ENCODE measurements around the gene SCAMP2. TPM values are rescaled to one million over a fixed set of nuclear protein-coding genes. Genes with fewer than 3 reads are reported as not detected.
"Not testable (repeated sequence)": the region's sequence is repeated elsewhere in the genome, so short reads cannot be mapped to it uniquely, and the experiment has no call there.

Gene SCAMP2
- polyA plus RNA-seq, 12 donors: 50.4 to 76.1 (median 60.3) TPM; not detected in 1

DNA sequence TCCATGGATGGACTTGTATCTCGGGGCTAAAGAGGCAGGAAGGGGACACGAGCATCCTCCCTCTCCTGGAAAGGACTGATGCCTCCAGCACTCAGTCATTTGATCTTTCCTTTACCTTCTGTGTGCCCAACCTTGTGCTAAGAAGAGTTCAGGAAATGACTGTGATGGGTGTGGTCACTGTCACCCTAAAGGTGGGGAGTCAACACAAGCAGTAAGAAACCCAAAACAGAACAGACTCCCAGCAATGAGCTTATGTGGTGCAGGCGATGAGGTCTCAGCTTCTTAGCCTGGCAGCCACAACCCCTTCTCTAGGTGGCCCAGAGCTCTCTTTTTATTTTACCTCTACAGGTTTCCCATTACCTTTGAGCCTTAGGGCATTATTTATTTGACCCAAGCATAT, 20.5 kb upstream of the SCAMP2 start:
- DNase-seq: no peak

DNA sequence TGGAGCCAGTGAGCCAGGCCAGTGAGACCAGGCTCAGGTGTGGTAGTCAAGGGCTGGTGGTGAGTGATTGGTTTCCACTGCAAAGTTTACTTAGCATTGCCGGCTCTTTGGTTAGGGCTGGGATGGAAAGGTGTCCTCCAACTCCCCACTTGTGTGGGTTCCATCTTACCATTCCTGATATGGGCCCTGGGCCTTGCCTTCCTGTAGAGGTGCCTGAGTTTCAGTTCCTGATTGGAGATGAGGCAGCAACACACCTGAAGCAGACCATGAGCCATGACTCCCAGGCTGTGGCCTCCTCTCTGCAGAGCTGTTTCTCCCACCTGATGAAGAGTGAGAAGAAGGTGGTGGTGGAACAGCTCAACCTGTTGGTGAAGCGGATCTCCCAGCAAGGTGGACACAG, 19.8 kb upstream of the SCAMP2 start:
- DNase-seq: no peak

DNA sequence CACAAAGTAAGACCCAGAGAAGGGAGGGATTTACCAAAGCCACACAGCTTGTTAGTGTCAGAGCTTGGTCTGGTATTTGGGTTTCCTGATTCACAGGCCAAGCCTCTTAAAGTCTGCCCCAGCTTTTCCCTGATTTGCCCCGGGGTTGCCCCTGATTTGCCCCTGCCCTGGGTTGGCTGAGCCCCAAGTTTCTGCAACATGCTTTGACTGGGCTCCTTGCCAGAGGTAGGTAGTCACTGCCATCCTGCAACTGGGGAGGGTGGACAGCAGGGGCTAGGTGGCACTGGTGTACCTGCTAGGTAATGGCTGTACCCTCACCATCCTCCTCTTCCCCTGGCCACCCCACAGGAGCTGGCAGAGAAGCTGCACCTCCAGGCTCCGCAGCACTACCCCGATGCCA, 19.1 kb upstream of the SCAMP2 start:
- no peak for DNase-seq

DNA sequence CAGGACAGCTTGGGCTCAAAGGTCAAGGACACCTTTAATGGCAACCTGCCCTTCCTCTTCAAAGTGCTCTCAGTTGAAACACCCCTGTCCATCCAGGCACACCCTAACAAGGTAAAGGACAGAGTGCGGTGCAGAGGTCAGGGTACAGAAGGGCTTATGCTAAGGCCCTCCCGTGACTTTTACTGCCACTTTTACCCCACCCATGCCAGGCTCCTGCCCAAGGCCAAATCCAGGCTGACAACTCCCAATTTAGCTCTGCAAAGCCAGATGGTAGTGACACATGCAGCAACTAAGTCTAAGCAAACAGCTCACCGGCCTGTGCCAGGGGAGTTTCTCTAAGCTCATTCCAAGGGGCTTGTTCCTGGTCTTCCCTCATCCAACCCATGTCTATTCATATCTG, 18.3 kb upstream of the SCAMP2 start:
- no peak for DNase-seq

- DNase-seq: no peak
These were observed 17.4 kb upstream of the SCAMP2 start for GRCh38 chr15:74890665-74890960.

DNA sequence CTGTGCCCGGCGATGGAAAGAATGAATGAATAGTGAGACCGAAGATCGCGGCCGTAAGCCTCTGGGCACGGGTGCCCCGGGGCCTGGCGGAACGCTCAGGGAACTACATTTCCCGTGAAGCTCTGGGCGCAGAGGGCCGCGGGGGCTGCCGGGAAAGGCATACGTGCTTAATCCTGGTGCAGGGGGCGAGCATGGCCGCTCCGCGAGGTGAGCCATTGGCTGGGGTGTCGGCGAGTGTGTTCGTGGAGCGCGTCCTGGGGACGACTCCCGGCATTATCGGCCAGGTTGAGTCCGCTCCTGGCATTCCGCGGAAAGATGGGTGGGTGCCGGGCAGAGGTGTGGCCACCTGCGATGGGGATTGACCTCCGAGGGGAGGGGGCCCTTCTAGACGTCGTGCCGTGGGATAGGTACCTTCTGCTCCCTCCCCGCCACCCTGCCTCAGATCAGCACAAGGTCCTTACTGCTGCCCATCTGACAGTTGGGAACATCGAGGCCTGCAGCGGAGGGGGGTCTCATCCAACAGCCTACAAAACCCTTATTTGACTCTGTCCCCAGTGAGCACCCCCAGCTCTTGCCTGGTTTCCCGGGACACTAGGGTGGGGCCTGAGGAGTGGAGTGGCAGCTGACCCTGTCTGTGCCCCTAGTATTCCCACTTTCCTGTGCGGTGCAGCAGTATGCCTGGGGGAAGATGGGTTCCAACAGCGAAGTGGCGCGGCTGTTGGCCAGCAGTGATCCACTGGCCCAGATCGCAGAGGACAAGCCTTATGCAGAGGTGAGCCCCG, 16.9 kb upstream of the SCAMP2 start, which contains the start of gene MPI:
MPI (plus strand) TSS at position 160 of the 782 bp plus-strand sequence; CDS start at position 192, 32 bp downstream.
- DNase-seq: peak; percentile 89

DNA sequence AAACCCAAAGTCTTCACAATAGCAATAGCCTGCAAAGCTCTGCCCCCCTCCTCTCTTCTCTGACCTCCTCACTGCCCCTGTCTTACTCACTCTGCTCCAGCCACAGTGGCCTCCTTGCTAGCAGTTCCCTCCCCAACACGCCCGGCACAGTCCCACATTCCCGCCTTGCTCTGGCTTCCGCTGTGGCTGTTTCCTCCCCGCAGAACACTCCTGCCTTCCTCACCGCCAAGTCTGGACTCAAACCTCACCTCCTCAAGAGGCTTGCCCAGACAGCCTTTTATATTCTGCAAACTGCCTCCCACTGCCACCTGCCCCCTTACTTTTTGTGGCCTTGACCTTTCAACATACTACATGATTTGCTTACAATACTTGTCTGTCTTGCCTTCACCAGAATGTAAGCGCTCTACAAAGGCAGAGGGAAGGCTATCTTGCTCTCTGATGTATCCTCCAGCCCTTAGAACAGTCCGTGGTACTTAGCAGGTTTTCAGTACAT, 16.3 kb upstream of the SCAMP2 start:
- peak; percentile 58 for DNase-seq

GRCh38 chr15:74888716-74889115, 15.6 kb upstream of the SCAMP2 start:
- DNase-seq: no peak

GRCh38 chr15:74887537-74888193, 14.5 kb upstream of the SCAMP2 start:
- DNase-seq: not testable (repeated sequence)

GRCh38 chr15:74885461-74885860, 12.3 kb upstream of the SCAMP2 start:
- DNase-seq: no peak

DNA sequence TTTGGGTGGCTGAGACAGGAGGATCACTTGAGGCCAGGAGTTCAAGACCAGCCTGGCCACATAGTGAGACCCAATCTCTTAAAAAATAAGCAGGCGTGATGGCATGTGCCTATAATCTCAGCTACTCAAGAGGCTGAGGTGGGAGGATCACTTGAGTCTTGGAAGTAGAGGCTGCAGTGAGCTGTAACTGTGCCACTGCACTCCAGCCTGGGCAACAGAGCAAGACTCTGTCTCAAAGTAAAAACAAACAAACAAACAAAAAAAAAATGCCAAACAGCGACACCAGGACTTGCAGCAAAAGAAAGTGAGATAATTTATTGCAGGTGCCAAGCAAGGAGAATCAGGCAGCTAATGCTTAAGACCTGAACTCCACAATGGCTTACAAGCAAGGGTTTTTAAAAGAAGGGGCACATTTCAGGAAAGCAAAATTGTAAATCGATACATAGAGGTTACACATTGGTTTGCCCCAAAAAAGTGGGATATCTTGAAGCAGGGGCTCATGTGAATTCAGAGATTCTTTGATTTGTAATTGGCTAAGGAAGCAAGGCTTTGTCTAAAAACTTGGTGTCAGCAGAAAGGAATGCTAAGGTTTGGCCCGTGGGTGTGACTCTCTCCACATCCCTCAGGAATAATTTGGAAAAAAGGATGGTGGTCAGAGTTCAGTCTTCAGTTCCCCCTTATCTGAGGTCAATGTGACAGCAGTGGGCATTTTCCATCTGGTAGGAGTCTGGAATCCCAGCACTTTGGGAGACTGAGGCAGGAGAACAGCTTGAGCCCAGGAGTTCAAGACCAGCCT, 11.5 kb upstream of the SCAMP2 start:
- DNase-seq: no peak

GRCh38 chr15:74882528-74882927, 9.4 kb upstream of the SCAMP2 start:
- DNase-seq: no peak

DNA sequence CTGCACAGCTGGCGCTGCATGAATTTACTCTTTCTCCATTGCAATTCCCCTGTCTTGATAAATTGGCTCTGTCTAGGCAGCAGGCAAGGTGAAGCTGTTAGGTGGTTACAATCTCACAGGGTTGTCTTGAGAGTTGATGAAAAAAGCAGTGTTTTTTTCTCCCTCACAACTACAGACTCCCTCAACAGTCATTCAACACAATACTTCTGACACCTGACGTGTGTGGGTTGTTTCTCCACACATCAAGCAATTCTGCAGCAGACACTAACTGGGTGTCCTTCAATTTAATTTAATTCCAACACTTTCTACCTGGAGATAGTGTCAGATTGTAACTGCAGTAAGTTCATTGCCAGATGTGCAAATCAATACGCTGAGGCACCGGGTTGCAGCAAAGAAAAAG, 5.1 kb upstream of the SCAMP2 start:
- DNase-seq: no peak

GRCh38 chr15:74873756-74874424, 725 bp upstream of the SCAMP2 start:
- DNase-seq: no peak

DNA sequence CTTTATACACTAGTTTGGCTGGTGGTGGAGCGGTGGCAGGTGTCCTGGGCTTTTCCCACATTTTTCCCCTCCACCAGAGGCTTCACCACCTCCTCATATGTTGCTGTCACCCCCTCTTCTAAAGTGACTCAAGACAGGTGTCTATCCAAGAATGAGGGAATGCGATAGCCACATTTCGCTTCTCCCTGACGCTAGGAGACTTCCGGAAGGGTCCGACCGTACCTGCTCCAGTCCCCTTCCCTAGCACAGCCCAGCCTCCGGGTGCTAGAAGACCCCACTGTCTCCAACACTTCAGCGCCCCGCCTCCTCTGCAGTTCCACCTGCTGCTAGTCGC, 496 bp downstream of the SCAMP2 start:
- DNase-seq: no peak

GRCh38 chr15:74870436-74871215, 2.5 kb downstream of the SCAMP2 start:
- no peak for DNase-seq

DNA sequence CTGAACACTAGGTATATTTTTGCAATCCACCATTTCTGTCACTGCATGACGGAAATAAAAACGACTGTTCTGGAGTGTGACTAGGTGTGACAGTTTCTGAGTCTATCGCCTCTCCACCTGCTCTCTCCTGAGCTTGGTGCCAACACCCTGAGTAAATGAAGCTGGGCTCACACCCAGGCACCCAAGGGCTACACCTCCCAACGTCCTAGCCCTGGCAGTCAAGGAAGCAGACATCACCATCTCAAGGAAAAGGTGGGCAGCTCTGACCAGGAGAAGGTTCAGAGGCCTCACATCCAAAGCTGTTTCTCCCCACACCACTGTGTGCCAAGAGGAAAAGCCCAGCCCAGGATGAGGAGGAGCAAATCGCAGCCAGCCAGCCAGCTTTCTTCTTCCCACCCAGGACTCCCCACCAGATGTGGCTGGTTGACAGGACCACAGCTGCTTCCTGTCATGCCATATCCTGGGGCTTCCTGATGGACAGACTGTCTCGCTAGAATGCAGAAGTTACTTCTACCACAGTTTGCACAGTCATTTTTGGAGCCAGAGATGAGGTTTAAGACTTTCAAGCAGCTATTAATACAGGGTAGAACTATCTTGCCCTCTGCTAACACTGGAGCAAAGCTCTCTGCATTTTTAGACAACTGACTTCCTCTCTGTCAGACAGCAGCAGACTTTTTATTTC, 3.3 kb downstream of the SCAMP2 start:
- peak; percentile 43 for DNase-seq

DNA sequence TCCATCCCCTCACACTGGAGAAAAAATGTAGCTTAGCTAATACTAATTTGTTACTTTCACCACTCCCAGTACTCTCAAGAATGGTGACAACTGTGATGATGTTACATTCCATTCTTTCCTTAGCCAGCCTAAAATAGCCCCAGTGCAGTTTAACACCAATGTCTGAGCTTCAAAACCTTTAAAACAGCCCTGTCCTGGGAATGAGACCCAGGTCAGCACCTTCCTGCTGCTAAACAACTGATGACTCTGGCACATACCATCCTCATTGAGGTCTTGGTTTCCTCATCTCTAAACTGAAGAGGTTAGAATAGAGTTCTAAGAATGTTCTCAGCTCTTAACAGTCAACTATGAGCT, 3.8 kb downstream of the SCAMP2 start:
- DNase-seq: no peak

DNA sequence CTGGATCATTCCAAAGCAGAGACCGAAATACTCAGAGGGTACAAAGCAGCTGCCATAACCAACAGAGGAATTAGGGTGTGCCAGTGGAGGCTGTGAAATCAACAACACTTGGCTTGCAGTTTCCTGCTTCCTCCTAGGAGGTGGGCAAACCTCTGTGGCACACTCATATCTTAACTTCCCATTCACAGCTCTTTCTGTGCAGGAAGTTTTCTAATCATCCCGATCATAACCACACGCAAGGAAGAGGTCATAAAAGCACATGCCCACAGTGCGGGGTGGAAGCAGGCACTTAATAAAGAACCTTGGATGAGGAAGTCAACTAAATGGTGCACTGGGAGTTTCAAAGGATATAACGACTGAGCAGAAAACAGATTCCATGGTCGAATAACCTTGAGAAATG, 5.1 kb downstream of the SCAMP2 start:
- DNase-seq: no peak

- DNase-seq: no peak
These were observed 5.6 kb downstream of the SCAMP2 start for GRCh38 chr15:74867466-74868038.

Data from muscle of arm (tissue), 12 donors.